Measurements from ENCODE around the gene CAMTA1. TPM values are rescaled to one million over a fixed set of nuclear protein-coding genes. Genes with fewer than 3 reads are reported as not detected.

The CAMTA1 gene
- total RNA-seq, 4 donors from 2014 or later, result 45.3 to 68.9 (median 62.0) TPM

GRCh38 chr1:7483634-7484383 lies 698.6 kb downstream of the CAMTA1 start:
- ATAC-seq (ENCODE audit: low FRiP score), result no peak
- TF ChIP-seq CTCF (IDR thresholded peaks at IDR 0.05), result no peak
- DNase-seq (ENCODE audit: low spot score), result no peak

- DNase-seq (ENCODE audit: low spot score) (no peak), ATAC-seq (ENCODE audit: low FRiP score) (no peak)
- no peak for TF ChIP-seq CTCF (IDR thresholded peaks at IDR 0.05)
Observed at GRCh38 chr1:7485086-7485780, 700.0 kb downstream of the CAMTA1 start.

- TF ChIP-seq CTCF (IDR thresholded peaks at IDR 0.05), result no peak
- DNase-seq (ENCODE audit: low spot score) (no peak), ATAC-seq (ENCODE audit: low FRiP score) (no peak)
Observed at GRCh38 chr1:7485826-7486225, 700.6 kb downstream of the CAMTA1 start.

GRCh38 chr1:7487766-7488474 lies 702.7 kb downstream of the CAMTA1 start:
- DNase-seq (ENCODE audit: low spot score) (no peak), ATAC-seq (ENCODE audit: low FRiP score) (no peak)
- no peak for TF ChIP-seq CTCF (IDR thresholded peaks at IDR 0.05)

- no peak for TF ChIP-seq CTCF (IDR thresholded peaks at IDR 0.05)
- ATAC-seq (ENCODE audit: low FRiP score) (no peak), DNase-seq (ENCODE audit: low spot score) (no peak)
Observed at GRCh38 chr1:7488475-7488842, 703.2 kb downstream of the CAMTA1 start.

- no peak for TF ChIP-seq CTCF (IDR thresholded peaks at IDR 0.05)
- no peak for DNase-seq (ENCODE audit: low spot score)
- no peak for ATAC-seq (ENCODE audit: low FRiP score)
Observed at GRCh38 chr1:7489586-7489985, 704.3 kb downstream of the CAMTA1 start.

Measured in omental fat pad (tissue), 4 donors.